NCI-H187 treated with DMSO at 0.1 percent for 48 hours (cell line): ENCODE data around the gene ADCY2.

ENCODE experiments used
- DNase-seq: peaks from one replicate; lab custom pipeline; 2025; lab: John Stamatoyannopoulos, UW

Gene ADCY2

GRCh38 chr5:7445068-7445467 lies 49.1 kb downstream of the ADCY2 start:
- DNase-seq: no peak

- DNase-seq: no peak
Observed at GRCh38 chr5:7445831-7446230, 49.9 kb downstream of the ADCY2 start.

- no peak for DNase-seq
Observed at GRCh38 chr5:7446913-7447312, 51.0 kb downstream of the ADCY2 start.

GRCh38 chr5:7453947-7454346 lies 58.0 kb downstream of the ADCY2 start:
- no peak for DNase-seq

GRCh38 chr5:7456206-7456605 lies 60.3 kb downstream of the ADCY2 start:
- DNase-seq: no peak

- no peak for DNase-seq
Observed at GRCh38 chr5:7461371-7461770, 65.4 kb downstream of the ADCY2 start.

GRCh38 chr5:7462758-7463157 lies 66.8 kb downstream of the ADCY2 start:
- DNase-seq: no peak

GRCh38 chr5:7464182-7464581 lies 68.2 kb downstream of the ADCY2 start:
- no peak for DNase-seq

GRCh38 chr5:7467179-7467578 lies 71.2 kb downstream of the ADCY2 start:
- DNase-seq: no peak

- no peak for DNase-seq
Observed at GRCh38 chr5:7468742-7469141, 72.8 kb downstream of the ADCY2 start.

- no peak for DNase-seq
Observed at GRCh38 chr5:7471710-7472109, 75.8 kb downstream of the ADCY2 start.

- no peak for DNase-seq
Observed at GRCh38 chr5:7473115-7473514, 77.2 kb downstream of the ADCY2 start.

GRCh38 chr5:7473668-7474215 lies 77.8 kb downstream of the ADCY2 start:
- no peak for DNase-seq

- no peak for DNase-seq
Observed at GRCh38 chr5:7474821-7475403, 79.0 kb downstream of the ADCY2 start.

GRCh38 chr5:7478459-7478858 lies 82.5 kb downstream of the ADCY2 start:
- no peak for DNase-seq

GRCh38 chr5:7488734-7489133 lies 92.8 kb downstream of the ADCY2 start:
- no peak for DNase-seq

- no peak for DNase-seq
Observed at GRCh38 chr5:7492371-7492770, 96.4 kb downstream of the ADCY2 start.

GRCh38 chr5:7493081-7493480 lies 97.1 kb downstream of the ADCY2 start:
- no peak for DNase-seq

GRCh38 chr5:7493622-7494021 lies 97.7 kb downstream of the ADCY2 start:
- DNase-seq: no peak

GRCh38 chr5:7494481-7495130 lies 98.7 kb downstream of the ADCY2 start:
- DNase-seq: no peak

GRCh38 chr5:7495131-7495517 lies 99.2 kb downstream of the ADCY2 start:
- DNase-seq: no peak

GRCh38 chr5:7500256-7500655 lies 104.3 kb downstream of the ADCY2 start:
- DNase-seq: no peak

GRCh38 chr5:7501061-7501460 lies 105.1 kb downstream of the ADCY2 start:
- DNase-seq: no peak

- DNase-seq: no peak
Observed at GRCh38 chr5:7503564-7503963, 107.6 kb downstream of the ADCY2 start.
